DND-41 (cell line): ENCODE results near the gene OSBPL8.

Source experiments
- EZH2 ChIP-seq: IDR thresholded peaks from 3 replicates; pipeline ENCODE4 v1.6.1; 2012; ENCODE audit warnings: borderline replicate concordance, low read depth, mild to moderate bottlenecking, moderate library complexity, low read length, inconsistent platforms; ENCODE audit not compliant: severe bottlenecking
- TF ChIP-seq, protein P1 (sequence below): IDR thresholded peaks from 2 replicates; pipeline ENCODE4 v1.5.1; 2012; ENCODE audit warnings: borderline replicate concordance, low read length, moderate library complexity, mild to moderate bottlenecking; ENCODE audit not compliant: poor library complexity, severe bottlenecking; ENCODE audit errors: extremely low read depth

DNA sequence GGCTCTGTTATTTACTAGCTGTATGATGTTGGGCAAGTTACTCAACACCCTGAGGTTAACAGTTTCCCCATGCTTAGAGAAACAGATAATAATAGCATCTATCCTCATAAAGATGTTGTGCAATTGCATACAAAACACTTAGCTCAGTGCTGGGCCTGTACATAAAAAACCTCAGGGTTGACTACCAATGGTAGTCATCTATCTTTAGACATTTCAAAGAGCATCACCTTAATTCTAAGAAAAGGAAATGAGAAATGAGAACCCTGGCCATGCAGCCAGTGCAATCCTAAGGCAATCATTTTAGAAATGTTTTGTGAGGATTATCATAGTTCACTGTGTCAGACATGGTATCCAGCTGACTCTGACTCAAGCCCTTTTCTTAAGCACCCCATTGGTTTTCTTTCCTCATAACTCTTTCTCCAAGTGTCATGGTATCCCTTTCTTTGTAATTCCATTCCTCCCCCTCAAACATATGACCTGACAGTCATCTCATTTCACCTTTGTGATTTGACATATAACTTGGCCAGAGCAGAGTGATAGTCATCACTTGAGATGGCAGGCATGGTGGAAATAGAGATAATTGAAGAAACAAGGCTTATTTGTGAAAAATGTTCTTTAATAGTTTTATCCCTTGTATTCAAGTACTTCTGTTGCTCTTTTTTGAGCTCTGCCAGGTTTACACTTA is 29.5 kb upstream of the OSBPL8 start:
- TF ChIP-seq, protein P1, sequence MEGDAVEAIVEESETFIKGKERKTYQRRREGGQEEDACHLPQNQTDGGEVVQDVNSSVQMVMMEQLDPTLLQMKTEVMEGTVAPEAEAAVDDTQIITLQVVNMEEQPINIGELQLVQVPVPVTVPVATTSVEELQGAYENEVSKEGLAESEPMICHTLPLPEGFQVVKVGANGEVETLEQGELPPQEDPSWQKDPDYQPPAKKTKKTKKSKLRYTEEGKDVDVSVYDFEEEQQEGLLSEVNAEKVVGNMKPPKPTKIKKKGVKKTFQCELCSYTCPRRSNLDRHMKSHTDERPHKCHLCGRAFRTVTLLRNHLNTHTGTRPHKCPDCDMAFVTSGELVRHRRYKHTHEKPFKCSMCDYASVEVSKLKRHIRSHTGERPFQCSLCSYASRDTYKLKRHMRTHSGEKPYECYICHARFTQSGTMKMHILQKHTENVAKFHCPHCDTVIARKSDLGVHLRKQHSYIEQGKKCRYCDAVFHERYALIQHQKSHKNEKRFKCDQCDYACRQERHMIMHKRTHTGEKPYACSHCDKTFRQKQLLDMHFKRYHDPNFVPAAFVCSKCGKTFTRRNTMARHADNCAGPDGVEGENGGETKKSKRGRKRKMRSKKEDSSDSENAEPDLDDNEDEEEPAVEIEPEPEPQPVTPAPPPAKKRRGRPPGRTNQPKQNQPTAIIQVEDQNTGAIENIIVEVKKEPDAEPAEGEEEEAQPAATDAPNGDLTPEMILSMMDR = no peak
- TF ChIP-seq EZH2 = no peak
